Stomach (tissue), 9 donors: ENCODE measurements around the gene KLK7. TPM values are rescaled to one million over a fixed set of nuclear protein-coding genes. Genes with fewer than 3 reads are reported as not detected.

ENCODE experiments used
- DNase-seq, 2 donors: peaks; one replicate each; pipeline versions ENCODE4 v3.0.0 to v3.0.0-alpha.2; 2013 to 2019
- H3K27ac ChIP-seq, 5 donors: fragments of 200-600 bp in 4 of 5; sonication (generic) in 4 of 5; one replicate each; pipeline ENCODE4 v1.5.1; 2013 to 2019; ENCODE audit warnings: mild to moderate bottlenecking in 1 of 5, moderate library complexity in 1 of 5
- H3K27me3 ChIP-seq, 3 donors: fragments of 200-600 bp; sonication (generic); one replicate each; pipeline ENCODE4 v1.5.1; 2017 to 2019; ENCODE audit warnings: mixed run types in 1 of 3
- H3K36me3 ChIP-seq, 4 donors: fragments of 200-600 bp; sonication (generic); 1 replicate in 3 of 4; 2 replicates in 1 of 4; pipeline ENCODE4 v1.5.1; 2016 to 2019
- H3K4me1 ChIP-seq, 4 donors: fragments of 200-600 bp; sonication (generic); one replicate each; pipeline ENCODE4 v1.5.1; 2016 to 2019
- H3K4me3 ChIP-seq, 4 donors: fragments of 200-600 bp; sonication (generic) in 3 of 4; one replicate each; pipeline ENCODE4 v1.5.1; 2016 to 2019; ENCODE audit warnings: mild to moderate bottlenecking in 1 of 4
- H3K9me3 ChIP-seq, 4 donors: fragments of 200-600 bp; sonication (generic); one replicate each; pipeline ENCODE4 v1.5.1; 2016 to 2019
- CTCF ChIP-seq, 7 experiments: fragments of 450-650 bp in 4 of 7; fragments of 200-600 bp in 3 of 7; sonication (generic) in 3 of 7; IDR thresholded peaks; one replicate each; pipeline ENCODE4 v1.5.1; 2016 to 2019; ENCODE audit warnings: antibody characterized with exemption in 7 of 7, control low read depth in 2 of 7, mild to moderate bottlenecking in 1 of 7
- EP300 ChIP-seq: sonication (generic); formaldehyde crosslinking; IDR thresholded peaks from one replicate; pipeline ENCODE4 v1.6.1; 2017; ENCODE audit warnings: antibody characterized with exemption
- POLR2A ChIP-seq, 4 donors: fragments of 450-650 bp; IDR thresholded peaks; one replicate each; pipeline ENCODE4 v1.6.1; 2016; ENCODE audit warnings: antibody characterized with exemption in 4 of 4, control low read depth in 2 of 4, mild to moderate bottlenecking in 1 of 4, moderate library complexity in 1 of 4
- POLR2AphosphoS5 ChIP-seq, 3 donors: sonication (generic); formaldehyde crosslinking; IDR thresholded peaks; one replicate each; pipeline ENCODE4 v1.6.1; 2016; ENCODE audit warnings: antibody characterized with exemption in 3 of 3
- WGBS, 5 donors: extraction: QIAGEN DNeasy Blood & Tissue Kit in 3 of 5; methylation state at CpG; one replicate each; pipeline versions ENCODE4 v1.1.5 to v1.1.7; 2013 to 2018; 5-methylcytosine and 5-hydroxymethylcytosine counted together
- intact Hi-C: fragments of 100-400 bp; cut with DNase I; formaldehyde crosslinking; loops from one replicate; pipeline ENCODE4 v1.15.1; 2023; ENCODE audit warnings: low total_unique reads
- polyA plus RNA-seq, 3 donors: library from polyadenylated mRNA; stranded (reverse); fragments of 200-250 nt; gene quantifications; one replicate each; pipeline ENCODE4 v1.2.3, GENCODE V29; 2013
- total RNA-seq, 5 donors: library from RNA; depleted of rRNA; stranded (reverse); fragments of >200 nt; gene quantifications; one replicate each; pipeline versions ENCODE4 v1.1.0 to v1.2.3, GENCODE V29; 2014 to 2016
- donor health status: healthy with polysubstance abuse.
- donor health status: Bipolar disorder and iron deficiency.
- donor health status: healthy.

KLK7 gene
- total and polyA plus RNA-seq, 8 donors = 7.8 TPM; not detected in 7

- Histone ChIP-seq H3K4me1 (peaks cover 0 to 9% (median 0%) of the 10 kb centered on the region in 4 donors), H3K27me3 (peaks cover 3 to 75% (median 45%) of the 10 kb centered on the region in 3 donors), H3K4me3 (no peak overlapping the region), H3K9me3 (peaks cover 0 to 3% (median 0%) of the 10 kb centered on the region in 4 donors), H3K36me3 (no peaks in the 10 kb centered on the region), H3K27ac (no peak overlapping the region)
- 68 to 97% (median 89%) methylated on average over 1 of the region's 1 CpG for WGBS, 5 donors
- no peak for DNase-seq
- intact Hi-C loops = no loop called here
- TF ChIP-seq EP300 = no peak
- TF ChIP-seq POLR2AphosphoS5 (IDR thresholded peaks at IDR 0.05) = no peak
- no peak for TF ChIP-seq CTCF (IDR thresholded peaks at IDR 0.05)
- no peak for TF ChIP-seq POLR2A (IDR thresholded peaks at IDR 0.05)
Measured at GRCh38 chr19:51005248-51005647, 21.5 kb upstream of the KLK7 start.

GRCh38 chr19:51003316-51003715 lies 19.6 kb upstream of the KLK7 start:
- no peaks in the 10 kb centered on the region for H3K36me3 ChIP-seq
- no peak overlapping the region for H3K27ac ChIP-seq
- H3K27me3 ChIP-seq = peaks cover 3 to 75% (median 41%) of the 10 kb centered on the region in 3 donors
- peaks cover 0 to 3% (median 0%) of the 10 kb centered on the region in 4 donors for H3K9me3 ChIP-seq
- peaks cover 0 to 9% (median 0%) of the 10 kb centered on the region in 4 donors for H3K4me1 ChIP-seq
- 70 to 82% (median 79%) methylated on average over 7 of the region's 7 CpGs for WGBS, 5 donors
- H3K4me3 ChIP-seq = no peak overlapping the region
- TF ChIP-seq EP300 = no peak
- intact Hi-C loops = no loop called here
- DNase-seq = no peak

GRCh38 chr19:51002542-51003311 lies 19.0 kb upstream of the KLK7 start:
- TF ChIP-seq EP300 (no peak), CTCF (IDR thresholded peaks at IDR 0.05) (no peak), POLR2A (IDR thresholded peaks at IDR 0.05) (no peak), POLR2AphosphoS5 (IDR thresholded peaks at IDR 0.05) (no peak)
- peaks cover 0 to 9% (median 0%) of the 10 kb centered on the region in 4 donors for H3K4me1 ChIP-seq
- intact Hi-C loops = no loop called here
- peaks cover 0 to 3% (median 0%) of the 10 kb centered on the region in 4 donors for H3K9me3 ChIP-seq
- H3K4me3 ChIP-seq = no peak overlapping the region
- no peak overlapping the region for H3K27ac ChIP-seq
- H3K27me3 ChIP-seq = peaks cover 3 to 78% (median 41%) of the 10 kb centered on the region in 3 donors
- peak in 1 of 2 donors; percentile 41 for DNase-seq
- WGBS, 5 donors = 21 to 70% (median 60%) methylated on average over 18 to 42 of the region's 42 CpGs
- no peaks in the 10 kb centered on the region for H3K36me3 ChIP-seq

GRCh38 chr19:51002089-51002532 lies 18.4 kb upstream of the KLK7 start:
- peaks cover 0 to 3% (median 0%) of the 10 kb centered on the region in 4 donors for H3K9me3 ChIP-seq
- H3K36me3 ChIP-seq = no peaks in the 10 kb centered on the region
- no peak overlapping the region for H3K27ac ChIP-seq
- peaks cover 0 to 9% (median 0%) of the 10 kb centered on the region in 4 donors for H3K4me1 ChIP-seq
- WGBS, 5 donors = 21 to 46% (median 35%) methylated on average over 12 of the region's 12 CpGs
- TF ChIP-seq CTCF (IDR thresholded peaks at IDR 0.05) = no peak
- TF ChIP-seq EP300 = no peak
- TF ChIP-seq POLR2AphosphoS5 (IDR thresholded peaks at IDR 0.05) = no peak
- no peak for TF ChIP-seq POLR2A (IDR thresholded peaks at IDR 0.05)
- DNase-seq = no peak
- peaks cover 3 to 74% (median 41%) of the 10 kb centered on the region in 3 donors for H3K27me3 ChIP-seq
- no peak overlapping the region for H3K4me3 ChIP-seq
- intact Hi-C loops = no loop called here
